ENCODE results near the gene MOB3A. TPM values are rescaled to one million over a fixed set of nuclear protein-coding genes. Genes with fewer than 3 reads are reported as not detected.

Gene MOB3A
- total RNA-seq, 3 donors from 2014 or later (not counting 1 experiment from before 2014, with no cell fraction given): 239 to 314 (median 246) TPM

- intact Hi-C loops (cut with micrococcal nuclease): no loop called here
- TF ChIP-seq CTCF (IDR thresholded peaks at IDR 0.05): no peak
- H3K4me3 ChIP-seq (ENCODE audit: low read length): no peak overlapping the region
- DNase-seq (no peak), ATAC-seq (no peak)
- H3K36me3 ChIP-seq (ENCODE audit: control insufficient read depth, insufficient read depth, low read length): peaks cover 39% of the 10 kb centered on the region
- no peaks in the 10 kb centered on the region for H3K27me3 ChIP-seq (ENCODE audit: control insufficient read depth, insufficient read depth, low read length)
- Mint-ChIP-seq H3K9me3 (no peaks in the 10 kb centered on the region), H3K36me3 (no peaks in the 10 kb centered on the region), H3K4me3 (no peak overlapping the region), H3K27me3 (ENCODE audit: low read depth in 2 of 2) (no peaks in the 10 kb centered on the region), H3K27ac (peak overlapping the region in 1 of 2 donors; percentile 20), H3K4me1 (peaks cover 10 to 18% of the 10 kb centered on the region in 2 donors)
- no peak overlapping the region for H3K27ac ChIP-seq (ENCODE audit: low read length)
- WGBS (ENCODE audit: insufficient coverage): 94% methylated on average over 45 of the region's 45 CpGs
- peaks cover 12% of the 10 kb centered on the region for H3K9me3 ChIP-seq (ENCODE audit: control insufficient read depth, insufficient read depth, low read length)
- H3K4me1 ChIP-seq (ENCODE audit: control insufficient read depth, insufficient read depth, low read length): peaks cover 12% of the 10 kb centered on the region
Measured at GRCh38 chr19:2101417-2102335, 5.5 kb upstream of the MOB3A start.

GRCh38 chr19:2100719-2101061 lies 4.6 kb upstream of the MOB3A start:
- H3K4me3 ChIP-seq (ENCODE audit: low read length): no peak overlapping the region
- TF ChIP-seq CTCF (IDR thresholded peaks at IDR 0.05): no peak
- H3K27me3 ChIP-seq (ENCODE audit: control insufficient read depth, insufficient read depth, low read length): no peaks in the 10 kb centered on the region
- ATAC-seq: no peak
- Mint-ChIP-seq H3K4me1 (peaks cover 10 to 24% of the 10 kb centered on the region in 2 donors), H3K27ac (no peak overlapping the region), H3K36me3 (no peaks in the 10 kb centered on the region), H3K9me3 (no peaks in the 10 kb centered on the region), H3K27me3 (ENCODE audit: low read depth in 2 of 2) (no peaks in the 10 kb centered on the region), H3K4me3 (no peak overlapping the region)
- DNase-seq: no peak
- peaks cover 34% of the 10 kb centered on the region for H3K36me3 ChIP-seq (ENCODE audit: control insufficient read depth, insufficient read depth, low read length)
- WGBS (ENCODE audit: insufficient coverage): 96% methylated on average over 11 of the region's 11 CpGs
- no peak overlapping the region for H3K27ac ChIP-seq (ENCODE audit: low read length)
- peaks cover 9% of the 10 kb centered on the region for H3K9me3 ChIP-seq (ENCODE audit: control insufficient read depth, insufficient read depth, low read length)
- H3K4me1 ChIP-seq (ENCODE audit: control insufficient read depth, insufficient read depth, low read length): peaks cover 12% of the 10 kb centered on the region
- intact Hi-C loops (cut with micrococcal nuclease): no loop called here

- no peak for ATAC-seq
- Histone ChIP-seq H3K9me3 (ENCODE audit: control insufficient read depth, insufficient read depth, low read length) (peaks cover 4% of the 10 kb centered on the region), H3K4me3 (ENCODE audit: low read length) (no peak overlapping the region), H3K27ac (ENCODE audit: low read length) (no peak overlapping the region), H3K27me3 (ENCODE audit: control insufficient read depth, insufficient read depth, low read length) (no peaks in the 10 kb centered on the region), H3K36me3 (ENCODE audit: control insufficient read depth, insufficient read depth, low read length) (peaks cover 29% of the 10 kb centered on the region), H3K4me1 (ENCODE audit: control insufficient read depth, insufficient read depth, low read length) (peaks cover 18% of the 10 kb centered on the region)
- H3K36me3 Mint-ChIP-seq: no peaks in the 10 kb centered on the region
- H3K4me1 Mint-ChIP-seq: peaks cover 11 to 29% of the 10 kb centered on the region in 2 donors
- DNase-seq: no peak
- no peak overlapping the region for H3K27ac Mint-ChIP-seq
- no peak overlapping the region for H3K4me3 Mint-ChIP-seq
- H3K9me3 Mint-ChIP-seq: no peaks in the 10 kb centered on the region
- intact Hi-C loops (cut with micrococcal nuclease): loop anchor here (5.0 kb wide), 1 partner anchor 38 kb away; no protein-coding TSS in a partner anchor
- 95% methylated on average over 39 of the region's 39 CpGs for WGBS (ENCODE audit: insufficient coverage)
- no peaks in the 10 kb centered on the region for H3K27me3 Mint-ChIP-seq (ENCODE audit: low read depth in 2 of 2)
- no peak for TF ChIP-seq CTCF (IDR thresholded peaks at IDR 0.05)
Measured at GRCh38 chr19:2099937-2100718, 4.0 kb upstream of the MOB3A start.

Measured in natural killer cell (primary cell).